ENCODE measurements around the gene COA1.
A peak's percentile ranks its signal among the peaks of the same experiment; 100 is the strongest.

The COA1 gene

GRCh38 chr7:43768887-43769272, 39.6 kb upstream of the COA1 start:
- no peak overlapping the region for H3K4me3 ChIP-seq (ENCODE audit: control insufficient read depth, low read depth, low read length)
- DNase-seq (ENCODE audit: low read depth), result no peak
- no peak for TF ChIP-seq CTCF (conservative IDR thresholded peaks at IDR 0.05; ENCODE audit: control insufficient read depth, insufficient read depth, low read depth, low read length)

GRCh38 chr7:43768201-43768886, 39.0 kb upstream of the COA1 start:
- TF ChIP-seq CTCF (conservative IDR thresholded peaks at IDR 0.05; ENCODE audit: control insufficient read depth, insufficient read depth, low read depth, low read length), result no peak
- DNase-seq (ENCODE audit: low read depth), result no peak
- no peak overlapping the region for H3K4me3 ChIP-seq (ENCODE audit: control insufficient read depth, low read depth, low read length)

GRCh38 chr7:43767311-43767710, 38.0 kb upstream of the COA1 start:
- no peak for DNase-seq (ENCODE audit: low read depth)
- no peak for TF ChIP-seq CTCF (conservative IDR thresholded peaks at IDR 0.05; ENCODE audit: control insufficient read depth, insufficient read depth, low read depth, low read length)
- no peak overlapping the region for H3K4me3 ChIP-seq (ENCODE audit: control insufficient read depth, low read depth, low read length)

GRCh38 chr7:43766564-43766963, 37.2 kb upstream of the COA1 start:
- no peak for TF ChIP-seq CTCF (conservative IDR thresholded peaks at IDR 0.05; ENCODE audit: control insufficient read depth, insufficient read depth, low read depth, low read length)
- DNase-seq (ENCODE audit: low read depth), result no peak
- no peak overlapping the region for H3K4me3 ChIP-seq (ENCODE audit: control insufficient read depth, low read depth, low read length)

GRCh38 chr7:43764807-43765491, 35.6 kb upstream of the COA1 start:
- peak; percentile 63 for DNase-seq (ENCODE audit: low read depth)
- TF ChIP-seq CTCF (conservative IDR thresholded peaks at IDR 0.05; ENCODE audit: control insufficient read depth, insufficient read depth, low read depth, low read length), result no peak
- no peak overlapping the region for H3K4me3 ChIP-seq (ENCODE audit: control insufficient read depth, low read depth, low read length)

GRCh38 chr7:43764039-43764761, 34.9 kb upstream of the COA1 start:
- no peak for TF ChIP-seq CTCF (conservative IDR thresholded peaks at IDR 0.05; ENCODE audit: control insufficient read depth, insufficient read depth, low read depth, low read length)
- peak; percentile 51 for DNase-seq (ENCODE audit: low read depth)
- H3K4me3 ChIP-seq (ENCODE audit: control insufficient read depth, low read depth, low read length), result no peak overlapping the region
